Endothelial cell (in vitro differentiated cells): ENCODE results near the gene PTPRT. TPM values are rescaled to one million over a fixed set of nuclear protein-coding genes. Genes with fewer than 3 reads are reported as not detected.

ENCODE experiments used
- DNase-seq: peaks from one replicate; pipeline ENCODE4 v3.0.0; 2021; ENCODE audit warnings: low spot score
- H3K27ac Mint-ChIP-seq: one replicate; pipeline ENCODE4 v1.8.0; 2021; ENCODE audit warnings: mixed read lengths, inconsistent platforms; ENCODE audit not compliant: unreplicated experiment
- H3K27me3 Mint-ChIP-seq: one replicate; pipeline ENCODE4 v1.8.0; 2021; ENCODE audit warnings: mild to moderate bottlenecking, moderate library complexity, mixed read lengths, inconsistent platforms; ENCODE audit not compliant: unreplicated experiment
- H3K36me3 Mint-ChIP-seq: one replicate; pipeline ENCODE4 v1.8.0; 2021; ENCODE audit warnings: mild to moderate bottlenecking, low read depth, mixed read lengths, inconsistent platforms; ENCODE audit not compliant: unreplicated experiment
- H3K4me1 Mint-ChIP-seq: one replicate; pipeline ENCODE4 v1.8.0; 2021; ENCODE audit warnings: mild to moderate bottlenecking, mixed read lengths, inconsistent platforms; ENCODE audit not compliant: unreplicated experiment
- H3K4me3 Mint-ChIP-seq: one replicate; pipeline ENCODE4 v1.8.0; 2021; ENCODE audit warnings: mild to moderate bottlenecking, mixed read lengths, inconsistent platforms; ENCODE audit not compliant: unreplicated experiment
- H3K9me3 Mint-ChIP-seq: one replicate; pipeline ENCODE4 v1.8.0; 2021; ENCODE audit warnings: mixed read lengths, inconsistent platforms; ENCODE audit not compliant: unreplicated experiment
- CTCF ChIP-seq: fragments of 200-600 bp; sonication (generic); IDR thresholded peaks from one replicate; pipeline ENCODE4 v1.5.0; 2021; ENCODE audit warnings: antibody characterized with exemption; ENCODE audit not compliant: unreplicated experiment
- total RNA-seq: library from RNA; stranded (reverse); fragmentation: NEBNext Ultra II Directional; extraction: Animal tissue kit (Norgen Biotek cat#: 25700); gene quantifications from one replicate; pipeline ENCODE4 v1.2.1, GENCODE V29; 2021; ENCODE audit not compliant: unreplicated experiment

PTPRT gene
- total RNA-seq, 1 donor from 2014 or later: 0.10 TPM

- Mint-ChIP-seq H3K36me3 (no peaks in the 10 kb centered on the region), H3K9me3 (peaks cover 50% of the 10 kb centered on the region), H3K27ac (no peak overlapping the region), H3K4me1 (no peaks in the 10 kb centered on the region), H3K27me3 (peaks cover 5% of the 10 kb centered on the region), H3K4me3 (no peak overlapping the region)
- TF ChIP-seq CTCF: no peak
- DNase-seq: no peak
These were observed 16.0 kb upstream of the PTPRT start for GRCh38 chr20:43205699-43206098.

GRCh38 chr20:43202100-43202499, 12.4 kb upstream of the PTPRT start:
- DNase-seq: no peak
- no peak for TF ChIP-seq CTCF
- H3K4me3 Mint-ChIP-seq: no peak overlapping the region
- H3K36me3 Mint-ChIP-seq: no peaks in the 10 kb centered on the region
- H3K27ac Mint-ChIP-seq: no peak overlapping the region
- H3K27me3 Mint-ChIP-seq: peaks cover 4% of the 10 kb centered on the region
- H3K4me1 Mint-ChIP-seq: no peaks in the 10 kb centered on the region
- H3K9me3 Mint-ChIP-seq: peaks cover 53% of the 10 kb centered on the region

GRCh38 chr20:43198607-43199006, 8.9 kb upstream of the PTPRT start:
- peaks cover 52% of the 10 kb centered on the region for H3K9me3 Mint-ChIP-seq

DNA sequence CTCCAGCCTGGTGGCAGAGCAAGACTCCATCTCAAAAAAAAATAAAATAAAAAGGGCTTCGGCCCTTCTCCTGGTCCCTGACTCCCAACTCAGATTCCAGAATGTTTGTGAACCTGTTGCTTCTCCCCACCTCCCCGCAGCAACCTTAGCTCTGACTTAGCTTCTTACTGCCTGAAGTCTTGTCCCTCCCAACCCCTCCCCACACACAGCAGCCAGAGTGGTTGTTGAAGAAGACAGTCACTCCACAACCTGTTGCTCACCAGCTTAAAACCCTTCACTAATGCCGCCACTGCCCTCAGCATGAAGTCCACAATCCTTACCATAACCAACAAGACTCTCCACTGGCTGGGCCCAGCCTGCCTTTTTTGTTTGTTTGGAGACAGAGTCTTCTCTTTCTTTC, 6.5 kb upstream of the PTPRT start:
- Mint-ChIP-seq H3K9me3 (peaks cover 37% of the 10 kb centered on the region), H3K4me3 (no peak overlapping the region), H3K27me3 (peaks cover 9% of the 10 kb centered on the region), H3K27ac (no peak overlapping the region), H3K36me3 (peaks cover 6% of the 10 kb centered on the region), H3K4me1 (no peaks in the 10 kb centered on the region)
- no peak for TF ChIP-seq CTCF
- no peak for DNase-seq

More at GRCh38 chr20:43198607-43199006, 8.9 kb upstream of the PTPRT start:
- Mint-ChIP-seq H3K4me3 (no peak overlapping the region), H3K27ac (no peak overlapping the region), H3K27me3 (peaks cover 3% of the 10 kb centered on the region), H3K4me1 (no peaks in the 10 kb centered on the region), H3K36me3 (peaks cover 6% of the 10 kb centered on the region)
- DNase-seq: no peak
- TF ChIP-seq CTCF: no peak

DNA sequence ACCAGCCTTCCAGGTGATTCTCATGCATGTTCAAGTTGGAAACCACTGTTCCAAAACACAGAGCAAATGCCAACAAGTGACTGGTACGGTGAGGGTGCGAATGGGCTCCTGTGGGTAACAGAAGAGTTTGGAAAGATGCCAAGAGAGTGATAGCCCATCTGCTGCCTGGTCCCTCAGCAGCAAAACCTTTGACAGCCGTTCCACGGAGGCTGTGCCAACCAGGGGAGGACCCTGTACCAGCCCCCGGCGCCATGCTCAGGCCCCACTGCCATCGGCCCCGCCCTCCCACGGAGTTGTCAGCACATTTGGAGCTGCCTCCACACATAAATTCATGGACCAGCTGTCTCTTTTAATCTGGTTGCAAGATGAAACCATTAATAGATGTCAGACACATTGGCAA, 4.4 kb upstream of the PTPRT start:
- no peak for TF ChIP-seq CTCF
- Mint-ChIP-seq H3K27ac (no peak overlapping the region), H3K27me3 (peaks cover 18% of the 10 kb centered on the region), H3K36me3 (peaks cover 10% of the 10 kb centered on the region), H3K9me3 (peaks cover 25% of the 10 kb centered on the region), H3K4me1 (no peaks in the 10 kb centered on the region), H3K4me3 (no peak overlapping the region)
- no peak for DNase-seq
